Stimulated activated CD4-positive, alpha-beta T cell treated with anti-CD3 and anti-CD28 coated beads, Interleukin-2, amount 100 ng/mL, for 4 hours (primary cell): ENCODE data around the gene LRRC49.
"Not testable (repeated sequence)": the region's sequence is repeated elsewhere in the genome, so short reads cannot be mapped to it uniquely, and the experiment has no call there.

Experiments used
- DNase-seq: peaks from one replicate; pipeline ENCODE4 v3.0.0-alpha.2; 2020; ENCODE audit warnings: low read depth

LRRC49 gene

DNA sequence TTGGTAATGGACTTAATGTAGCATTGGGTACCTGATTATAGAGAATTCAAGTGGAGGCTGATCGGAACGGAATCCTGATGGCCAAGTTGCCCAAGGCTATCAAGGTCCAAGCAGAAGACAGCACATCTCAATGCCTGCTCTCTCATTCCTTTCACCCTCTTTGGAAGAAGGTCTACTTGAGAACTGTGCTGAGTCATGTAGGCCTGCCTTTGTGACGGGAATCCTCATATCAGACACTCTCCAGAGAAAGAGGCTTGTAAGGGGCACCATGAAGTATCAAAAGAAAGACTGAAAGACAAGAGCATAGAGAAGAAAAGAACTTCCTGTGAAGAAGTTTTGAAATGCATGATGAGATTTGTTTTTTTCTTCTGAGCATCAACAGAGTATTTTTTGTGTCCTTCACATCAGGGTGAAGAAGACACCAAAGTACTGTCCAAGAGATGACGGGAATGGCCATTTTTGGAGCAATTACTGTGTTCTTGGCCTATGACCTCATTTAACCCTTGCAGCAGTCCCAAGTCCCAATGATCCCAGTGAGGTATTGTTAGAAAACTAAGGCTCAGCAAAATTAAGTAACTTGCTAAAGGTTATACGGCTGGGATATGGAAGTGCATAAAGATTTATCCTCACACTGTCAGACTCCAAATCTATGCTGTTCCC lies 25.5 kb upstream of the LRRC49 start:
- DNase-seq = no peak

- no peak for DNase-seq
These were observed 24.6 kb upstream of the LRRC49 start for GRCh38 chr15:70867911-70868467.

DNA sequence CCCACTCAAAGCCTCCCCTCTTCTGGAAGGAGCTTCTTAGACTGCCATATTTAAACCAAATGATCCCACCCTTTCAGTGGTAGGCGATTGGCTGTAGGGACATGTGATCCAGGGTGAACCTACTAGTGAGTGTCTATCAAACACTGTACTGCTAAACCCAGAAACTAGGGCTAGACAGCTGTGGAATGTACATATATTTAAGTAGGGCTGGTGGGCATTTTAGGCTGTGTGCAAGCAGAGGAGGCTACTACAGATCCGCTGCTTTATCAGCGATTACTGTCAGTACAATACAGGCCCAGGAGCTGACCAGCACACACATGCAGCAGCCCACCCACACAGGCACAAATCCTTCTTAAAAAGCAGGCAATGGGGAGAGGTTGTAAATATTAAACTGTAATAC lies 23.3 kb upstream of the LRRC49 start:
- DNase-seq = no peak

DNA sequence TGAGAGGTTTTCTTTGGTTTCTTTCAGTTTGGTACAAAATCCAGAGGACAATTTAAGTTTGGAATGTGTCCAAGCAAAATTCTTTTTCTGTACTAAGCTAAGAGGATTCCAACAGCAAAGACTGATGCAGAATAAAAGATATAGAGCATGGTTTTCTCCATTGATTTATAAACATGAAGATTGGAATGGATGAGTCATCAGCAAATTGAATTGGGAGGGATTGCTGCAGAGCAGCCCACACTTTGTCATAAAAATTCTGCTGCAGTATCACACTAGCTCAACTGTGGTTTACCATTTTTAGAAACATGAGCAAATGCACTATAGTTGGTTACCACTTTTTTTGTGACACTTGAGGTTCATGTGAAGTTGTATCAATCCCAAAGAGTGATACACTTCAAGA lies 22.6 kb upstream of the LRRC49 start:
- no peak for DNase-seq

DNA sequence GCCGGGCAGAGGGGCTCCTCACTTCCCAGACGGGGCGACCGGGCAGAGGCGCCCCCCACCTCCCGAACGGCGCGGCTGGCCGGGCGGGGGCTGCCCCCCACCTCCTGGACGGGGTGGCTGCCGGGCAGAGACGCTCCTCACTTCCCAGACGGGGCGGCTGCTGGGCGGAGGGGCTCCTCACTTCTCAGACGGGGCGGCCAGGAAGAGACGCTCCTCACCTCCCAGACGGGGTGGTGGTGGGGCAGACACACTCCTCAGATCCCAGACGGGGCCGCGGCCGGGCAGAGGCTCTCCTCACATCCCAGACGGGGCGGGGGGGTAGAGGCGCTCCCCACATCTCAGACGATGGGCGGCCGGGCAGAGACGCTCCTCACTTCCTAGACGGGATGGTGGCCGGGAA lies 21.1 kb upstream of the LRRC49 start:
- not testable (repeated sequence) for DNase-seq

GRCh38 chr15:70873232-70874054 lies 19.2 kb upstream of the LRRC49 start:
- no peak for DNase-seq

DNA sequence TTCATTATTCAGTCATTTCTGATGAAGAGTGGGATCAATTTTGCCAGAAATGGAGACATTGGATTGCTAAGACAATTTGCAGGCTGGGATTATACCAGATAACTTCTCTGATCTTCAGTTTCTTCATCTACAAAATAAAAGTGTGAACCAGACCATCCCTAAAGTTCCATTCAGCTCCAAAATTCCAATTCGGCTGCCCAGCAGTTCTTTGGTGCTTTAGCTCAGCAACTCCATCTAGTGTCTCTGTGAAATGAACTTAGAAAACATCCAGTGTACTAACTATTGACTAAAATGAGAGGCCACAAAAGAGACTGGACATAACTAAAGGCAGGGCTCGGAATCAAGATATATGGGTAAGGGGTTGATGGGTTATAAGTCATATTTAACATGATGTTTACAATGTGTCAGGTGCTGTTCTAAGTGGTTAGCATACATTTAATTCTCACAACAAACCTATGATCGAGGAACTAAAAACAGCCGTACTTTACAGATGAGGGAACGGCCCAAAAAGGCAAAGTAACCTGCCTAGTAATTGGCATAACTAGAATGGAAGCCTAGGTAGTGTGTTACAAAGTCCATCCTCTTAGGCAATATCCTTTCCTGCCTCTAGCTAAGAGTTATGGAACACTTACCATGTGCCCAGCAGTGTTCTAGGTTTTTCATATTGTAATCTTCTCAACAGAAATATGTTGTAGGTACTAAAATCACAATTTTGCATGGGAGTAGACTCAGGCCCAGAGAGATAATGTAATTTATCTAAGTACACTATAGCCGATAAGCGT lies 17.4 kb upstream of the LRRC49 start:
- DNase-seq = no peak

DNA sequence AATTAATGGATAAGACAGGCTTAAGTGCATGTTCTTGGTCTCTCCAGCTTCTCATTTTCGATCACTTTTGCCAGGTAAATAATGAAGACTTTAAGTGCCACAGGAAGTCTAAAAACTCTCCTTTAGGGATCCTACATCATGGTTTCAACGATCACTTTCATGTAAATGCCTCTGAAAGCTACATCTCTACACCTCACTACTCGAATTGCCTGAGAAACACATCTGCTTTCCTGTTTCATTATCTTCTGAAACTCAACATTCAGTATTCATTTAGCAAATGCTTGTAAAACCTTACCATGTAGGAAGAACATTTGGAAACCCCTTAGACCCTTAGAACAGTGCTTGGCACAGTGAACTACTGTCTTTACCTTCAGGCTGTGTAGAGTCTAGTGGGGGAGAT lies 16.6 kb upstream of the LRRC49 start:
- no peak for DNase-seq

DNA sequence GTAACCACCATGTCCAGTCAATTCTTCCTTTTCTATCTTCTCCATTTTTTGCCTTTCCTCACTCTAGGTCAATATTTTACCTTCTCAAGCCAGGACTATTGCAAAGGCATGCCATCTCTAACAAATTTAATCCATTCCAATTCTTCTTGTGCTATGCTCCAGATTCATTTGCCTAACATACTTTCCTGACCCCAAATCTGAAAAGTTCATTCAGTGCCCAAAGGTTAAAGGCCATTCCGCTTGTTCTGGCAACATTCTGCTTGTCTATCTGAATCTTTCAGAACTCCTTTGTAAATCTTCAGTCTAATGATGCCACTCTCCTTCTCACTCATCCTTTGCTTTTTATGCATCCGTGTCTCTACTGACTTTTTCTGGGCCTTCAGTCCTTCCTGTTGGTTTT lies 15.9 kb upstream of the LRRC49 start:
- DNase-seq = no peak

DNA sequence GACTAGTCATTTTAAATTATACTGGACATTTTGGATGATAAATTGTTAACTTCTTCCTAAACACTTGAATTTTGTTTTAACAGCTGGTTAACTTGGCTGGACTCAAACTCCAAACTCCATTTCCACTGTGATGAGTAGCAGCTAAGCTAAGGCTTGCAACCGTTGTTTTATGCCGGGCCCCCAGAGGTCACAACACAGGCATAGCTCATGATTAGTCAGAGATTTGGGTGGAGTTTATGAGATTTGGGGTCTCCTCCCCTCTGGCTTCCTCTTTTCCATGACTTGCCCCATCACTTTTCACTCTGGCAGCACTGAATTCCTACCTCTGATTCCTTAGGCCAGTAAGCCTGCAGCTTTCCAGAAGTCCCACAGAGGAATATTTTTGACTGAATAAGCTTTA lies 13.2 kb upstream of the LRRC49 start:
- no peak for DNase-seq

GRCh38 chr15:70880781-70881180 lies 11.8 kb upstream of the LRRC49 start:
- DNase-seq = no peak

GRCh38 chr15:70882361-70882760 lies 10.3 kb upstream of the LRRC49 start:
- no peak for DNase-seq

GRCh38 chr15:70892912-70893560 lies 410 bp downstream of the LRRC49 start:
- DNase-seq = no peak

GRCh38 chr15:70902107-70902506 lies 9.5 kb downstream of the LRRC49 start:
- no peak for DNase-seq

GRCh38 chr15:70906842-70907241 lies 14.2 kb downstream of the LRRC49 start:
- DNase-seq = no peak

GRCh38 chr15:70907784-70908471 lies 15.3 kb downstream of the LRRC49 start:
- no peak for DNase-seq

DNA sequence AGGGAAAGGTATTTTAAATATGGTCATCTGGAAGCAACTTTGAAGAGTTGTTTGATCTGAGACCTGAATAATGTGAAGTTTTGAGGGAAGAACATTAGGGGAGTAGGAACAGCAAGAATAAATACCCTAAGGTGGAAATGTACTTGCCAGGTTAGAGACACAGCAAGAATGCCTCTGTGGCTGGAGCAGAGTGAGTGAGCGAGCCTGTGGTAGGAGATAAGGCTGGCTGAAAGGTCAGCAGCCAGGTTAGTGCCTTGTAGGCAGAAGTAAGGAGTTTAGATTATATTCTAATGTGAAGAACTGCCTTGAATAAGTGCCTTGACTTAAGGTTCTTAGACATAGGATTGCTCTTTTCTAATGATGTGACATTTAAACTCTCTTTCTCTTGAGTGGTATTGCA lies 18.3 kb downstream of the LRRC49 start:
- no peak for DNase-seq

GRCh38 chr15:70912187-70912586 lies 19.6 kb downstream of the LRRC49 start:
- no peak for DNase-seq

- no peak for DNase-seq
These were observed 23.9 kb downstream of the LRRC49 start for GRCh38 chr15:70916531-70916930.

GRCh38 chr15:70917955-70918354 lies 25.3 kb downstream of the LRRC49 start:
- DNase-seq = no peak

DNA sequence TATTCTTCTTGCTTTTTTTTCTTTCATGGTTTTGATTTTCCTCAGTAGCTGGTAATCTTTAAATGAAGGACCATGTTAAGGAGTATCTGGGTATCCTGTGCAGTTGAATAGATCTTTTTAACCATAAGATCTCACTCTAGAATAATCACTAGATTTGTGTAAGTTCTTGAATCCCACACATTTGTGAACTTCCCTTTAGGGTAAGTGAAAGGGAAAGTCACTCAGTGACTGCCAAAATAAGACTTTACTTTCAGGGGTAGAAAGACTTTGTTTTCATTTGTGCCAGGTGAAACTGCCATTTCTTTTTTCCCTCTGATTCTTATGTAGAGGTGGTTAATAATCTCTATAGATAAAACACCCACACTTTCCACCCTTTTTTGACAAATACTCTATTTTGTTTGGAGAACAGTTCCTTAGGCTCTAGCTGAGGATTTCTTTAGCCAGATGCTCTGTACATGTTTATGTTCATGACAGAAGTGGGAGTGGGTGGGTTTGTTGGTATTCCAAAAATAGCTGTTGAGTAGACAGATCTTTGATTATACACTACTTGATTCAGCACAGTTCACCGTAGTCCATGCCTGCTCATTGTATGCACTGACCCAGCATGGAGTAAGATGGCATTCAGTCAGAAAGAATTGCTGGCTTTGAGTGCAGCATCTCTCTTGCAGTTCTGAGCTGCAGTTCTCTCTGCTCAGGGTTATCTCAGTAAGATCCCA lies 28.5 kb downstream of the LRRC49 start:
- no peak for DNase-seq
